Activated T-cell treated with anti-CD3 and anti-CD28 coated beads, Interleukin-2, amount 50 U/mL, for 72 hours (primary cell): ENCODE results near the gene TMX4. TPM values are rescaled to one million over a fixed set of nuclear protein-coding genes. Genes with fewer than 3 reads are reported as not detected.
A peak's percentile ranks its signal among the peaks of the same experiment; 100 is the strongest.
"Not testable (repeated sequence)": the region's sequence is repeated elsewhere in the genome, so short reads cannot be mapped to it uniquely, and the experiment has no call there.

Experiments
- ATAC-seq, 2 donors: fragments of 150-1000 bp; cut with Tn5 transposase; replicated peaks in 1 of 2; 2 replicates each; pipeline ENCODE4 v1.10.0; 2021; ENCODE audit warnings: moderate library complexity in 2 of 2, mild to moderate bottlenecking in 1 of 2
- DNase-seq, 2 donors: peaks; one replicate each; pipeline ENCODE4 v3.0.0; 2021 to 2022; ENCODE audit warnings: mixed read lengths in 1 of 2
- H3K27ac Mint-ChIP-seq: one replicate; pipeline ENCODE4 v1.8.0; 2022; ENCODE audit warnings: mild to moderate bottlenecking, moderate library complexity, mixed read lengths
- H3K27me3 Mint-ChIP-seq: one replicate; pipeline ENCODE4 v1.8.0; 2022; ENCODE audit warnings: low read depth, mixed read lengths
- H3K36me3 Mint-ChIP-seq, 2 donors: one replicate each; pipeline ENCODE4 v1.8.0; 2022; ENCODE audit warnings: mixed read lengths in 2 of 2, mild to moderate bottlenecking in 1 of 2; ENCODE audit not compliant: insufficient read depth in 2 of 2
- H3K4me1 Mint-ChIP-seq: one replicate; pipeline ENCODE4 v1.8.0; 2022; ENCODE audit warnings: low read depth, mixed read lengths
- H3K4me3 Mint-ChIP-seq, 2 donors: one replicate each; pipeline ENCODE4 v1.8.0; 2022; ENCODE audit warnings: mild to moderate bottlenecking in 2 of 2, mixed read lengths in 2 of 2, moderate library complexity in 2 of 2
- H3K9me3 Mint-ChIP-seq, 2 donors: one replicate each; pipeline ENCODE4 v1.8.0; 2022; ENCODE audit warnings: mixed read lengths in 2 of 2
- total RNA-seq, 2 donors: library from RNA; stranded (reverse); gene quantifications; one replicate each; pipeline ENCODE4 v1.2.3, GENCODE V29; 2022

Gene TMX4
- total RNA-seq, 2 donors from 2014 or later, result 36.9 to 42.5 TPM

GRCh38 chr20:8043687-8044282, 24.2 kb upstream of the TMX4 start:
- Mint-ChIP-seq H3K9me3 (no peaks in the 10 kb centered on the region), H3K4me1 (peaks cover 5% of the 10 kb centered on the region), H3K27me3 (peaks cover 6% of the 10 kb centered on the region), H3K4me3 (no peak overlapping the region), H3K36me3 (no peaks in the 10 kb centered on the region), H3K27ac (no peak overlapping the region)
- DNase-seq (peak; percentile 7 to 41), ATAC-seq (peak; percentile 69 to 70)

- Mint-ChIP-seq H3K27ac (no peak overlapping the region), H3K4me3 (no peak overlapping the region), H3K27me3 (peaks cover 6% of the 10 kb centered on the region), H3K36me3 (no peaks in the 10 kb centered on the region), H3K4me1 (peaks cover 5% of the 10 kb centered on the region), H3K9me3 (no peaks in the 10 kb centered on the region)
- no peak for DNase-seq
- no peak for ATAC-seq
These were observed 19.5 kb upstream of the TMX4 start for GRCh38 chr20:8039042-8039441.

GRCh38 chr20:8036771-8037170, 17.2 kb upstream of the TMX4 start:
- DNase-seq (peak in 1 of 2 donors; percentile 10), ATAC-seq (peak; percentile 76 to 80)
- Mint-ChIP-seq H3K27me3 (no peaks in the 10 kb centered on the region), H3K4me1 (no peaks in the 10 kb centered on the region), H3K27ac (no peak overlapping the region), H3K4me3 (no peak overlapping the region), H3K9me3 (no peaks in the 10 kb centered on the region), H3K36me3 (no peaks in the 10 kb centered on the region)

GRCh38 chr20:8033151-8033841, 13.7 kb upstream of the TMX4 start:
- Mint-ChIP-seq H3K9me3 (no peaks in the 10 kb centered on the region), H3K27me3 (no peaks in the 10 kb centered on the region), H3K4me3 (no peak overlapping the region), H3K27ac (no peak overlapping the region), H3K36me3 (no peaks in the 10 kb centered on the region), H3K4me1 (no peaks in the 10 kb centered on the region)
- no peak for DNase-seq
- no peak for ATAC-seq

- no peak for ATAC-seq
- Mint-ChIP-seq H3K27me3 (no peaks in the 10 kb centered on the region), H3K4me3 (no peak overlapping the region), H3K27ac (no peak overlapping the region), H3K4me1 (no peaks in the 10 kb centered on the region), H3K36me3 (no peaks in the 10 kb centered on the region), H3K9me3 (no peaks in the 10 kb centered on the region)
- DNase-seq, result no peak
These were observed 12.9 kb upstream of the TMX4 start for GRCh38 chr20:8032499-8032898.

GRCh38 chr20:8031539-8031938, 12.0 kb upstream of the TMX4 start:
- not testable (repeated sequence) for DNase-seq, H3K4me1 Mint-ChIP-seq, ATAC-seq, H3K27me3 Mint-ChIP-seq, H3K9me3 Mint-ChIP-seq, H3K4me3 Mint-ChIP-seq, H3K36me3 Mint-ChIP-seq
- peak overlapping the region; percentile 70 for H3K27ac Mint-ChIP-seq

- Mint-ChIP-seq H3K9me3 (no peaks in the 10 kb centered on the region), H3K36me3 (no peaks in the 10 kb centered on the region), H3K4me1 (peaks cover 14% of the 10 kb centered on the region), H3K27ac (no peak overlapping the region), H3K27me3 (no peaks in the 10 kb centered on the region), H3K4me3 (no peak overlapping the region)
- DNase-seq (no peak), ATAC-seq (no peak)
These were observed 2.1 kb upstream of the TMX4 start for GRCh38 chr20:8021541-8022269.

- Mint-ChIP-seq H3K4me3 (no peak overlapping the region), H3K36me3 (no peaks in the 10 kb centered on the region), H3K27ac (no peak overlapping the region), H3K4me1 (peaks cover 20% of the 10 kb centered on the region), H3K27me3 (no peaks in the 10 kb centered on the region), H3K9me3 (no peaks in the 10 kb centered on the region)
- DNase-seq (no peak), ATAC-seq (no peak)
These were observed 936 bp upstream of the TMX4 start for GRCh38 chr20:8020314-8021079.

GRCh38 chr20:8019998-8020247, 362 bp upstream of the TMX4 start:
- Mint-ChIP-seq H3K36me3 (no peaks in the 10 kb centered on the region), H3K27me3 (no peaks in the 10 kb centered on the region), H3K4me3 (no peak overlapping the region), H3K27ac (no peak overlapping the region), H3K4me1 (peaks cover 23% of the 10 kb centered on the region), H3K9me3 (no peaks in the 10 kb centered on the region)
- no peak for ATAC-seq
- DNase-seq, result no peak

- ATAC-seq, result peak; percentile 76 to 77
- Mint-ChIP-seq H3K9me3 (no peaks in the 10 kb centered on the region), H3K4me3 (peak overlapping the region in 1 of 2 donors; percentile 84), H3K4me1 (peaks cover 30% of the 10 kb centered on the region), H3K36me3 (no peaks in the 10 kb centered on the region), H3K27ac (peak overlapping the region; percentile 71), H3K27me3 (no peaks in the 10 kb centered on the region)
- peak; percentile 62 to 73 for DNase-seq
These were observed 659 bp downstream of the TMX4 start for GRCh38 chr20:8018958-8019245.

GRCh38 chr20:8012724-8013123, 6.8 kb downstream of the TMX4 start:
- DNase-seq (no peak), ATAC-seq (no peak)
- peaks cover 37% of the 10 kb centered on the region for H3K4me1 Mint-ChIP-seq
- H3K27me3 Mint-ChIP-seq, result no peaks in the 10 kb centered on the region
- no peaks in the 10 kb centered on the region for H3K36me3 Mint-ChIP-seq
- no peak overlapping the region for H3K4me3 Mint-ChIP-seq
- H3K9me3 Mint-ChIP-seq, result peaks cover 0 to under 1% of the 10 kb centered on the region in 2 donors
- no peak overlapping the region for H3K27ac Mint-ChIP-seq

GRCh38 chr20:8008733-8009132, 10.8 kb downstream of the TMX4 start:
- Mint-ChIP-seq H3K27ac (no peak overlapping the region), H3K4me1 (peaks cover 9% of the 10 kb centered on the region), H3K36me3 (peaks cover 0 to 4% of the 10 kb centered on the region in 2 donors), H3K4me3 (no peak overlapping the region), H3K27me3 (no peaks in the 10 kb centered on the region), H3K9me3 (peaks cover 0 to 1% of the 10 kb centered on the region in 2 donors)
- no peak for DNase-seq
- no peak for ATAC-seq

GRCh38 chr20:8007490-8007889, 12.1 kb downstream of the TMX4 start:
- DNase-seq, result no peak
- Mint-ChIP-seq H3K9me3 (peaks cover 0 to 1% of the 10 kb centered on the region in 2 donors), H3K27me3 (no peaks in the 10 kb centered on the region), H3K27ac (no peak overlapping the region), H3K4me3 (no peak overlapping the region), H3K36me3 (peaks cover 0 to 4% of the 10 kb centered on the region in 2 donors), H3K4me1 (peaks cover 7% of the 10 kb centered on the region)
- ATAC-seq, result no peak
